ENCODE measurements around the gene ZNF540. TPM values are rescaled to one million over a fixed set of nuclear protein-coding genes. Genes with fewer than 3 reads are reported as not detected.

Gene ZNF540
- polyA plus RNA-seq (2013), result 0.19 and 0.24 TPM in 2 replicates

GRCh38 chr19:37594304-37594981, at the start of gene ZNF540, which contains the start of gene ZNF571:
ZNF540 (plus strand) TSS chr19:37594876; CDS start chr19:37598448, 3,572 bp downstream.
ZNF571 (minus strand) TSS chr19:37594792; CDS start chr19:37586676, 8,116 bp downstream.
- H3K23ac ChIP-seq (ENCODE audit: low read length), result no peak within 1 kb of the TSS
- peak within 1 kb of the TSS; percentile 93 for H3K18ac ChIP-seq (ENCODE audit: low read length)
- peaks cover 3% of the 10 kb centered on the region for H3K79me1 ChIP-seq (ENCODE audit: low read length)
- peaks cover 2% of the 10 kb centered on the region for H3K79me2 ChIP-seq (ENCODE audit: control insufficient read depth, insufficient read depth, low read length, poor library complexity)
- peak within 1 kb of the TSS; percentile 50 for H2BK120ac ChIP-seq (ENCODE audit: insufficient read depth, low read length, poor library complexity)
- H2BK5ac ChIP-seq (ENCODE audit: low read depth, low read length, poor library complexity), result peak within 1 kb of the TSS; percentile 86
- no peaks in the 10 kb centered on the region for H3K27me3 ChIP-seq (ENCODE audit: insufficient read depth, low read length)
- peak within 1 kb of the TSS; percentile 88 for H3K9ac ChIP-seq (ENCODE audit: low read length)
- H3K9me3 ChIP-seq (ENCODE audit: insufficient read depth, low read depth, low read length), result peaks cover 3% of the 10 kb centered on the region
- H3K4me1 ChIP-seq (ENCODE audit: control insufficient read depth in 1 of 2, insufficient read depth in 2 of 2, low read length in 2 of 2), result peaks cover 0 to 3% of the 10 kb centered on the region in 2 experiments
- peak within 1 kb of the TSS; percentile 97 for H4K8ac ChIP-seq (ENCODE audit: low read depth, low read length)
- H3K27ac ChIP-seq (ENCODE audit: low read depth, low read length), result peak within 1 kb of the TSS; percentile 91
- peak within 1 kb of the TSS; percentile 97 for H3K14ac ChIP-seq (ENCODE audit: low read length)
- no peaks in the 10 kb centered on the region for H3K36me3 ChIP-seq (ENCODE audit: control insufficient read depth in 1 of 2, insufficient read depth in 2 of 2, low read length in 2 of 2)
- peak within 1 kb of the TSS; percentile 75 for H4K12ac ChIP-seq (ENCODE audit: low read depth, low read length)
- H3K4me3 ChIP-seq (ENCODE audit: low read depth, low read length), result peak within 1 kb of the TSS; percentile 96
- peak within 1 kb of the TSS; percentile 67 for H3K4me2 ChIP-seq (ENCODE audit: low read length)
- peak; percentile 98 to 99 for DNase-seq
- H4K91ac ChIP-seq (ENCODE audit: low read depth, low read length), result peak within 1 kb of the TSS; percentile 80
- WGBS (ENCODE audit: extremely low coverage, insufficient coverage, insufficient read length), result no CpG with 5 or more reads among the region's 53 CpGs
- peak within 1 kb of the TSS; percentile 43 for H3K4ac ChIP-seq (ENCODE audit: low read depth, low read length)
- H2AK5ac ChIP-seq (ENCODE audit: low read length), result no peak within 1 kb of the TSS
- H2AFZ ChIP-seq (ENCODE audit: insufficient read depth, low read length, poor library complexity), result peak within 1 kb of the TSS; percentile 99
- peak within 1 kb of the TSS; percentile 61 for H2BK12ac ChIP-seq (ENCODE audit: low read length)

GRCh38 chr19:37551129-37551993, 43.3 kb upstream of the ZNF540 start:
- H3K79me2 ChIP-seq (ENCODE audit: control insufficient read depth, insufficient read depth, low read length, poor library complexity), result no peaks in the 10 kb centered on the region
- H3K79me1 ChIP-seq (ENCODE audit: low read length), result no peaks in the 10 kb centered on the region
- peak; percentile 90 to 95 for DNase-seq
- no peak overlapping the region for H2BK5ac ChIP-seq (ENCODE audit: low read depth, low read length, poor library complexity)
- H3K18ac ChIP-seq (ENCODE audit: low read length), result no peak overlapping the region
- peak overlapping the region; percentile 66 for H2AFZ ChIP-seq (ENCODE audit: insufficient read depth, low read length, poor library complexity)
- H3K14ac ChIP-seq (ENCODE audit: low read length), result no peak overlapping the region
- no peak overlapping the region for H2BK12ac ChIP-seq (ENCODE audit: low read length)
- H3K4me1 ChIP-seq (ENCODE audit: control insufficient read depth in 1 of 2, insufficient read depth in 2 of 2, low read length in 2 of 2), result no peaks in the 10 kb centered on the region
- WGBS (ENCODE audit: extremely low coverage, insufficient coverage, insufficient read length), result no CpG with 5 or more reads among the region's 65 CpGs
- no peak overlapping the region for H4K12ac ChIP-seq (ENCODE audit: low read depth, low read length)
- H3K9ac ChIP-seq (ENCODE audit: low read length), result no peak overlapping the region
- no peak overlapping the region for H3K4ac ChIP-seq (ENCODE audit: low read depth, low read length)
- peak overlapping the region; percentile 33 for H4K8ac ChIP-seq (ENCODE audit: low read depth, low read length)
- H4K91ac ChIP-seq (ENCODE audit: low read depth, low read length), result no peak overlapping the region
- H3K27ac ChIP-seq (ENCODE audit: low read depth, low read length), result no peak overlapping the region
- peak overlapping the region; percentile 55 for H3K4me3 ChIP-seq (ENCODE audit: low read depth, low read length)
- H3K9me3 ChIP-seq (ENCODE audit: insufficient read depth, low read depth, low read length), result peaks cover 45% of the 10 kb centered on the region
- H2AK5ac ChIP-seq (ENCODE audit: low read length), result no peak overlapping the region
- H3K23ac ChIP-seq (ENCODE audit: low read length), result no peak overlapping the region
- no peaks in the 10 kb centered on the region for H3K27me3 ChIP-seq (ENCODE audit: insufficient read depth, low read length)
- no peak overlapping the region for H2BK120ac ChIP-seq (ENCODE audit: insufficient read depth, low read length, poor library complexity)
- H3K4me2 ChIP-seq (ENCODE audit: low read length), result peak overlapping the region; percentile 36
- peaks cover 7 to 8% of the 10 kb centered on the region in 2 experiments for H3K36me3 ChIP-seq (ENCODE audit: control insufficient read depth in 1 of 2, insufficient read depth in 2 of 2, low read length in 2 of 2)

GRCh38 chr19:37563518-37563917, 31.2 kb upstream of the ZNF540 start:
- H3K23ac ChIP-seq (ENCODE audit: low read length), result no peak overlapping the region
- H3K18ac ChIP-seq (ENCODE audit: low read length), result no peak overlapping the region
- peaks cover 2 to 4% of the 10 kb centered on the region in 2 experiments for H3K36me3 ChIP-seq (ENCODE audit: control insufficient read depth in 1 of 2, insufficient read depth in 2 of 2, low read length in 2 of 2)
- H2BK12ac ChIP-seq (ENCODE audit: low read length), result no peak overlapping the region
- H3K4me1 ChIP-seq (ENCODE audit: control insufficient read depth in 1 of 2, insufficient read depth in 2 of 2, low read length in 2 of 2), result no peaks in the 10 kb centered on the region
- H3K9ac ChIP-seq (ENCODE audit: low read length), result no peak overlapping the region
- H2BK120ac ChIP-seq (ENCODE audit: insufficient read depth, low read length, poor library complexity), result no peak overlapping the region
- no peak overlapping the region for H3K27ac ChIP-seq (ENCODE audit: low read depth, low read length)
- no peaks in the 10 kb centered on the region for H3K27me3 ChIP-seq (ENCODE audit: insufficient read depth, low read length)
- H3K79me2 ChIP-seq (ENCODE audit: control insufficient read depth, insufficient read depth, low read length, poor library complexity), result no peaks in the 10 kb centered on the region
- WGBS (ENCODE audit: extremely low coverage, insufficient coverage, insufficient read length), result no CpG with 5 or more reads among the region's 3 CpGs
- H4K91ac ChIP-seq (ENCODE audit: low read depth, low read length), result no peak overlapping the region
- H2AK5ac ChIP-seq (ENCODE audit: low read length), result no peak overlapping the region
- DNase-seq, result no peak
- no peak overlapping the region for H3K4me2 ChIP-seq (ENCODE audit: low read length)
- H2AFZ ChIP-seq (ENCODE audit: insufficient read depth, low read length, poor library complexity), result no peak overlapping the region
- no peak overlapping the region for H3K4me3 ChIP-seq (ENCODE audit: low read depth, low read length)
- no peak overlapping the region for H2BK5ac ChIP-seq (ENCODE audit: low read depth, low read length, poor library complexity)
- no peak overlapping the region for H4K12ac ChIP-seq (ENCODE audit: low read depth, low read length)
- no peaks in the 10 kb centered on the region for H3K79me1 ChIP-seq (ENCODE audit: low read length)
- H3K4ac ChIP-seq (ENCODE audit: low read depth, low read length), result no peak overlapping the region
- H4K8ac ChIP-seq (ENCODE audit: low read depth, low read length), result no peak overlapping the region
- no peak overlapping the region for H3K14ac ChIP-seq (ENCODE audit: low read length)
- H3K9me3 ChIP-seq (ENCODE audit: insufficient read depth, low read depth, low read length), result peaks cover 5% of the 10 kb centered on the region

GRCh38 chr19:37564624-37565369, 29.9 kb upstream of the ZNF540 start:
- H2BK120ac ChIP-seq (ENCODE audit: insufficient read depth, low read length, poor library complexity), result no peak overlapping the region
- no peak overlapping the region for H4K8ac ChIP-seq (ENCODE audit: low read depth, low read length)
- no peak overlapping the region for H3K4me3 ChIP-seq (ENCODE audit: low read depth, low read length)
- no peak overlapping the region for H2AFZ ChIP-seq (ENCODE audit: insufficient read depth, low read length, poor library complexity)
- DNase-seq, result no peak
- no peak overlapping the region for H2BK5ac ChIP-seq (ENCODE audit: low read depth, low read length, poor library complexity)
- H3K18ac ChIP-seq (ENCODE audit: low read length), result no peak overlapping the region
- H4K91ac ChIP-seq (ENCODE audit: low read depth, low read length), result no peak overlapping the region
- no peak overlapping the region for H2BK12ac ChIP-seq (ENCODE audit: low read length)
- H3K79me1 ChIP-seq (ENCODE audit: low read length), result no peaks in the 10 kb centered on the region
- H3K27me3 ChIP-seq (ENCODE audit: insufficient read depth, low read length), result no peaks in the 10 kb centered on the region
- peaks cover 3 to 4% of the 10 kb centered on the region in 2 experiments for H3K36me3 ChIP-seq (ENCODE audit: control insufficient read depth in 1 of 2, insufficient read depth in 2 of 2, low read length in 2 of 2)
- no peak overlapping the region for H3K14ac ChIP-seq (ENCODE audit: low read length)
- H3K9ac ChIP-seq (ENCODE audit: low read length), result no peak overlapping the region
- H3K27ac ChIP-seq (ENCODE audit: low read depth, low read length), result no peak overlapping the region
- no peaks in the 10 kb centered on the region for H3K79me2 ChIP-seq (ENCODE audit: control insufficient read depth, insufficient read depth, low read length, poor library complexity)
- no peak overlapping the region for H4K12ac ChIP-seq (ENCODE audit: low read depth, low read length)
- H3K4me1 ChIP-seq (ENCODE audit: control insufficient read depth in 1 of 2, insufficient read depth in 2 of 2, low read length in 2 of 2), result no peaks in the 10 kb centered on the region
- H2AK5ac ChIP-seq (ENCODE audit: low read length), result no peak overlapping the region
- WGBS (ENCODE audit: extremely low coverage, insufficient coverage, insufficient read length), result no CpG with 5 or more reads among the region's 7 CpGs
- no peak overlapping the region for H3K23ac ChIP-seq (ENCODE audit: low read length)
- H3K9me3 ChIP-seq (ENCODE audit: insufficient read depth, low read depth, low read length), result peaks cover 6% of the 10 kb centered on the region
- H3K4me2 ChIP-seq (ENCODE audit: low read length), result no peak overlapping the region
- H3K4ac ChIP-seq (ENCODE audit: low read depth, low read length), result no peak overlapping the region

Measured in trophoblast cell (in vitro differentiated cells and primary cell).